Testis (tissue), 3 donors: ENCODE measurements around the gene ATP2B3. TPM values are rescaled to one million over a fixed set of nuclear protein-coding genes. Genes with fewer than 3 reads are reported as not detected.

ENCODE experiments used
- DNase-seq: peaks from one replicate; pipeline ENCODE4 v3.0.0-alpha.2; 2019
- H3K27ac ChIP-seq, 2 donors: fragments of 200-600 bp; sonication (generic); one replicate each; pipeline ENCODE4 v1.5.1; 2019
- H3K27me3 ChIP-seq: fragments of 200-600 bp; sonication (generic); one replicate; pipeline ENCODE4 v1.5.1; 2019
- H3K36me3 ChIP-seq: fragments of 200-600 bp; sonication (generic); one replicate; pipeline ENCODE4 v1.5.1; 2017; ENCODE audit warnings: low read depth; ENCODE audit errors: missing control alignments
- H3K4me1 ChIP-seq: fragments of 200-600 bp; sonication (generic); one replicate; pipeline ENCODE4 v1.5.1; 2019
- H3K4me3 ChIP-seq, 2 donors: fragments of 200-600 bp; sonication (generic); one replicate each; pipeline ENCODE4 v1.5.1; 2017 to 2019
- H3K9me3 ChIP-seq: fragments of 200-600 bp; sonication (generic); one replicate; pipeline ENCODE4 v1.5.1; 2017
- POLR2A ChIP-seq: fragments of 450-650 bp; IDR thresholded peaks from one replicate; pipeline ENCODE4 v1.6.1; 2017; ENCODE audit warnings: antibody characterized with exemption, mild to moderate bottlenecking, moderate library complexity
- WGBS, 2 donors: methylation state at CpG; one replicate each; pipeline ENCODE4 v1.1.5; 2018; 5-methylcytosine and 5-hydroxymethylcytosine counted together
- intact Hi-C: fragments of 100-400 bp; cut with DNase I; formaldehyde crosslinking; loops from one replicate; pipeline ENCODE4 v1.15.1; 2023; ENCODE audit warnings: low total_unique reads
- polyA plus RNA-seq: library from polyadenylated mRNA; stranded (reverse); fragments of 350-450 nt; fragmentation: Illumina TruSeq; extraction: RNeasy Lipid Tissue Mini Kit (QIAGEN cat#74804); gene quantifications from one replicate; pipeline ENCODE4 v1.2.3, GENCODE V29; 2014; ENCODE audit warnings: low read depth, low replicate concordance; ENCODE audit not compliant: insufficient read depth
- total RNA-seq, 2 donors: library from RNA; depleted of rRNA; stranded (reverse); fragments of >200 nt; gene quantifications; one replicate each; pipeline ENCODE4 v1.2.3, GENCODE V29; 2016
- TF ChIP-seq, protein P1 (sequence below), 3 experiments: fragments of 450-650 bp in 2 of 3; fragments of 200-600 bp in 1 of 3; sonication (generic) in 1 of 3; IDR thresholded peaks; one replicate each; pipeline ENCODE4 v1.5.1; 2016 to 2019; ENCODE audit warnings: antibody characterized with exemption in 3 of 3, mild to moderate bottlenecking in 2 of 3, moderate library complexity in 1 of 3

The ATP2B3 gene
- total and polyA plus RNA-seq, 3 donors from 2014 or later, result 0.16 to 1.2 (median 0.73) TPM

GRCh38 chrX:153494061-153494460, 23.4 kb upstream of the ATP2B3 start:
- no peaks in the 10 kb centered on the region for H3K4me1 ChIP-seq
- no peaks in the 10 kb centered on the region for H3K36me3 ChIP-seq
- 50 to 60% methylated on average over 2 to 8 of the region's 12 CpGs for WGBS, 2 donors
- no peaks in the 10 kb centered on the region for H3K9me3 ChIP-seq
- no peaks in the 10 kb centered on the region for H3K27me3 ChIP-seq
- DNase-seq, result no peak
- intact Hi-C loops, result no loop called here
- H3K27ac ChIP-seq, result peak overlapping the region in 1 of 2 donors; percentile 68
- TF ChIP-seq, protein P1, sequence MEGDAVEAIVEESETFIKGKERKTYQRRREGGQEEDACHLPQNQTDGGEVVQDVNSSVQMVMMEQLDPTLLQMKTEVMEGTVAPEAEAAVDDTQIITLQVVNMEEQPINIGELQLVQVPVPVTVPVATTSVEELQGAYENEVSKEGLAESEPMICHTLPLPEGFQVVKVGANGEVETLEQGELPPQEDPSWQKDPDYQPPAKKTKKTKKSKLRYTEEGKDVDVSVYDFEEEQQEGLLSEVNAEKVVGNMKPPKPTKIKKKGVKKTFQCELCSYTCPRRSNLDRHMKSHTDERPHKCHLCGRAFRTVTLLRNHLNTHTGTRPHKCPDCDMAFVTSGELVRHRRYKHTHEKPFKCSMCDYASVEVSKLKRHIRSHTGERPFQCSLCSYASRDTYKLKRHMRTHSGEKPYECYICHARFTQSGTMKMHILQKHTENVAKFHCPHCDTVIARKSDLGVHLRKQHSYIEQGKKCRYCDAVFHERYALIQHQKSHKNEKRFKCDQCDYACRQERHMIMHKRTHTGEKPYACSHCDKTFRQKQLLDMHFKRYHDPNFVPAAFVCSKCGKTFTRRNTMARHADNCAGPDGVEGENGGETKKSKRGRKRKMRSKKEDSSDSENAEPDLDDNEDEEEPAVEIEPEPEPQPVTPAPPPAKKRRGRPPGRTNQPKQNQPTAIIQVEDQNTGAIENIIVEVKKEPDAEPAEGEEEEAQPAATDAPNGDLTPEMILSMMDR (IDR thresholded peaks at IDR 0.05), result no peak
- TF ChIP-seq POLR2A, result no peak
- no peak overlapping the region for H3K4me3 ChIP-seq

DNA sequence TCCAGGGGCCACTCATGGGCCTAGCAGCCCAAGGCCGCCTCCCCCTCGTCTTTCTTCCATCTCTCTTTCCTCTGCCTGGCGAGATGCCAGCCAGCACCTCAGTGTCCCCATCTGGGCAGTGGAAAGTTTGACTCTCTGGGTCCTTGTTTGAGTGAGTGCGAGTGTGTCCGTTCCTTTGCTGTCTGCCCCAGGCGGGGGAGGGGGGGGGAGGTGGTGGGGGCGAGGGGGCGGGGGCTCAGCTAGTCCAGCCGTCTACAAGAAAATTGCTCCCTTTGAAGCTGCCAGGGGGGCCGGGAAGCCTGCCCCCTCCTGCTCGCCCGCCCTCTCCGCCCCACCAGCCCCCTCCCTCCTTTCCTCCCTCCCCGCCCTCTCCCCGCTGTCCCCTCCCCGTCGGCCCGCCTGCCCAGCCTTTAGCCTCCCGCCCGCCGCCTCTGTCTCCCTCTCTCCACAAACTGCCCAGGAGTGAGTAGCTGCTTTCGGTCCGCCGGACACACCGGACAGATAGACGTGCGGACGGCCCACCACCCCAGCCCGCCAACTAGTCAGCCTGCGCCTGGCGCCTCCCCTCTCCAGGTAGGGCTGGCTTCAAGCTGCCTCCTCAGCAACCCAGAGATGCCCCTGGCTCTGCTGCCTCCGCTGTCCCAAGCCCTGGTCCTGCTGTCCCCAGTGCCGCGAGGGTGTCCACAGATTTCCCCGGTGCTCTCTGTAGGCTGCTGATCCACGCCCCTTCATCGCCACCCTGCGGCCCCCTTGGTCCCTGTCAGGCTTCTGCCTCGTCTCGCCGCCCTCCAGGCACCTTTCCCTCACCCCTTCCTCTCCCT, 22.7 kb upstream of the ATP2B3 start, which contains the start of gene BGN:
Gene BGN, plus strand, starts transcription at position 440 of the 821 bp plus-strand sequence. CDS start 9,652 bp downstream, outside the sequence.
- Histone ChIP-seq H3K4me3 (peak within 1 kb of the TSS; percentile 6 to 7), H3K36me3 (no peaks in the 10 kb centered on the region), H3K27me3 (no peaks in the 10 kb centered on the region), H3K27ac (peak within 1 kb of the TSS in 1 of 2 donors; percentile 68), H3K4me1 (peaks cover under 1% of the 10 kb centered on the region), H3K9me3 (no peaks in the 10 kb centered on the region)
- WGBS, 2 donors, result 29 to 45% methylated on average over 16 of the region's 41 CpGs
- intact Hi-C loops, result no loop called here
- DNase-seq, result peak; percentile 30
- no peak for TF ChIP-seq POLR2A
- TF ChIP-seq, protein P1 (IDR thresholded peaks at IDR 0.05), result peak in 1 of 3 experiments; percentile 4

- intact Hi-C loops, result no loop called here
- no peaks in the 10 kb centered on the region for H3K9me3 ChIP-seq
- peak overlapping the region in 1 of 2 donors; percentile 68 for H3K27ac ChIP-seq
- DNase-seq, result no peak
- no peaks in the 10 kb centered on the region for H3K36me3 ChIP-seq
- no peaks in the 10 kb centered on the region for H3K27me3 ChIP-seq
- peak overlapping the region in 1 of 2 donors; percentile 7 for H3K4me3 ChIP-seq
- no peak for TF ChIP-seq POLR2A
- 9 to 35% methylated on average over 4 to 12 of the region's 17 CpGs for WGBS, 2 donors
- H3K4me1 ChIP-seq, result peaks cover 3% of the 10 kb centered on the region
These were observed 22.1 kb upstream of the ATP2B3 start for GRCh38 chrX:153495362-153495751.

GRCh38 chrX:153495903-153496589, 21.4 kb upstream of the ATP2B3 start:
- peaks cover 3% of the 10 kb centered on the region for H3K4me1 ChIP-seq
- no peaks in the 10 kb centered on the region for H3K36me3 ChIP-seq
- peak overlapping the region in 1 of 2 donors; percentile 7 for H3K4me3 ChIP-seq
- TF ChIP-seq POLR2A, result no peak
- TF ChIP-seq, protein P1 (IDR thresholded peaks at IDR 0.05), result no peak
- H3K9me3 ChIP-seq, result no peaks in the 10 kb centered on the region
- DNase-seq, result no peak
- WGBS, 2 donors, result 30 to 77% methylated on average over 2 to 11 of the region's 18 CpGs
- intact Hi-C loops, result no loop called here
- no peaks in the 10 kb centered on the region for H3K27me3 ChIP-seq
- peak overlapping the region in 1 of 2 donors; percentile 68 for H3K27ac ChIP-seq

DNA sequence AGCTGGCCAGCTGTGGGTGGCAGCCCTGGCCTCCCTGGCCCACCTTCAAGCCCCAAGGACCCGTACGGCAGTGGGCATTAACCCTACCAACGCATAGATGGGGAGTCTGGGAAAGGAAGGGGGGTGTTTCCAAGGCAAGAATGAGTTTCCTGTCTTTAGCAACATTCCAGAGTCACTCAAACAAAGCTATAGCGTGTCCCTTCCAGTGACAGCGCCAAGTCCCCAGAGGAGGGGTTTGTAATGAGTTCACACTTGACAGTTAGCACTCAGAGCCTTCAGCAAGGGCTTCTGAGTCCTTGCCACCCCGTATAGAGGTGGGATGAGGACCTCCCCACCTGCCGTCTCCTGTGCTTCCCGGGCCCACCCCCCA, 20.9 kb upstream of the ATP2B3 start:
- Histone ChIP-seq H3K4me3 (no peak overlapping the region), H3K27me3 (no peaks in the 10 kb centered on the region), H3K36me3 (no peaks in the 10 kb centered on the region), H3K4me1 (peaks cover 3% of the 10 kb centered on the region), H3K27ac (no peak overlapping the region), H3K9me3 (no peaks in the 10 kb centered on the region)
- WGBS, 2 donors, result 55 to 78% methylated on average over 5 to 8 of the region's 8 CpGs
- TF ChIP-seq, protein P1 (IDR thresholded peaks at IDR 0.05), result no peak
- TF ChIP-seq POLR2A, result no peak
- no peak for DNase-seq
- intact Hi-C loops, result no loop called here
